SK-N-MC (cell line): ENCODE data around the gene TMEM44.

ENCODE experiments used
- EZH2 ChIP-seq: fragments of 200-600 bp; sonication (generic); IDR thresholded peaks from one replicate; pipeline ENCODE4 v1.6.1; 2017; ENCODE audit warnings: antibody characterized with exemption
- FOXP2 ChIP-seq: optimal IDR thresholded peaks from 2 replicates; pipeline ENCODE3; 2011; ENCODE audit warnings: mild to moderate bottlenecking, moderate library complexity; ENCODE audit not compliant: insufficient read depth; ENCODE audit errors: extremely low read length, control extremely low read depth
- POLR2AphosphoS5 ChIP-seq: IDR thresholded peaks from 2 replicates; pipeline ENCODE4 v1.6.1; 2012; ENCODE audit warnings: mild to moderate bottlenecking, low read depth, low read length, borderline replicate concordance

DNA sequence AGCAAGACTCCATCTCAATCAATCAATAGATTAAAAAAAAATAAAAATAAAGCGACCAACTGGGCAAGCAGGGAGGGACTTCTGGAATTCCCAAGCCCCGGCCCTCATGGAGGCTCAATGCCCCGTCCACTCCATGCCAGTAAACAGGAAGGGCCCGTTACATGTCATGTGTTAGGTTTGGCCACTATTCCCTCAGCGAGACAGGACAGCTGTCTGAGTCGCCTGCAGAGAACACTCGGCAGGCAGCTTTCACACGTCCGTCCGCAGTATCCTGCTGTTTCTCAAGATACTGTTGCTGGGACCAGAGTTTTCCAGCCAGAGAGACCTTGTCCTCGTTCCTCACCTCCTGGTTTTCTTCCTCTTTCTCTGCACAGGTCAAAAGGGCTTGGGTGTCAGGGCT lies 18.0 kb downstream of the TMEM44 start:
- no peak for TF ChIP-seq EZH2
- TF ChIP-seq POLR2AphosphoS5, result no peak
- no peak for TF ChIP-seq FOXP2
